ENCODE results near the gene GDA.

The GDA gene

GRCh38 chr9:72137697-72138365, 11.4 kb upstream of the GDA start:
- Histone ChIP-seq H3K9me3 (ENCODE audit: low read length) (no peaks in the 10 kb centered on the region), H3K27me3 (ENCODE audit: insufficient read depth, low read length) (peaks cover 3% of the 10 kb centered on the region), H3K36me3 (ENCODE audit: insufficient read depth, low read length) (no peaks in the 10 kb centered on the region), H3K4me3 (ENCODE audit: low read length) (no peak overlapping the region), H3K4me1 (ENCODE audit: insufficient read depth, low read length) (no peaks in the 10 kb centered on the region), H2AFZ (ENCODE audit: low read depth, low read length) (no peak overlapping the region)

GRCh38 chr9:72139226-72139625, 10.0 kb upstream of the GDA start:
- H3K4me1 ChIP-seq (ENCODE audit: insufficient read depth, low read length) = no peaks in the 10 kb centered on the region
- H3K36me3 ChIP-seq (ENCODE audit: insufficient read depth, low read length) = no peaks in the 10 kb centered on the region
- H3K4me3 ChIP-seq (ENCODE audit: low read length) = no peak overlapping the region
- H3K9me3 ChIP-seq (ENCODE audit: low read length) = no peaks in the 10 kb centered on the region
- no peak overlapping the region for H2AFZ ChIP-seq (ENCODE audit: low read depth, low read length)
- peaks cover 3% of the 10 kb centered on the region for H3K27me3 ChIP-seq (ENCODE audit: insufficient read depth, low read length)

GRCh38 chr9:72140586-72140985, 8.7 kb upstream of the GDA start:
- no peaks in the 10 kb centered on the region for H3K36me3 ChIP-seq (ENCODE audit: insufficient read depth, low read length)
- H3K4me1 ChIP-seq (ENCODE audit: insufficient read depth, low read length) = peaks cover 5% of the 10 kb centered on the region
- no peaks in the 10 kb centered on the region for H3K9me3 ChIP-seq (ENCODE audit: low read length)
- H3K27me3 ChIP-seq (ENCODE audit: insufficient read depth, low read length) = peaks cover 3% of the 10 kb centered on the region
- no peak overlapping the region for H3K4me3 ChIP-seq (ENCODE audit: low read length)
- H2AFZ ChIP-seq (ENCODE audit: low read depth, low read length) = no peak overlapping the region

- Histone ChIP-seq H2AFZ (ENCODE audit: low read depth, low read length) (no peak overlapping the region), H3K4me1 (ENCODE audit: insufficient read depth, low read length) (peaks cover 5% of the 10 kb centered on the region), H3K27me3 (ENCODE audit: insufficient read depth, low read length) (peaks cover 5% of the 10 kb centered on the region), H3K4me3 (ENCODE audit: low read length) (no peak overlapping the region), H3K9me3 (ENCODE audit: low read length) (no peaks in the 10 kb centered on the region), H3K36me3 (ENCODE audit: insufficient read depth, low read length) (no peaks in the 10 kb centered on the region)
Observed at GRCh38 chr9:72141484-72141883, 7.8 kb upstream of the GDA start.

GRCh38 chr9:72144756-72145492, 4.3 kb upstream of the GDA start:
- no peak overlapping the region for H2AFZ ChIP-seq (ENCODE audit: low read depth, low read length)
- peaks cover 35% of the 10 kb centered on the region for H3K27me3 ChIP-seq (ENCODE audit: insufficient read depth, low read length)
- H3K4me3 ChIP-seq (ENCODE audit: low read length) = no peak overlapping the region
- H3K4me1 ChIP-seq (ENCODE audit: insufficient read depth, low read length) = peaks cover 8% of the 10 kb centered on the region
- no peaks in the 10 kb centered on the region for H3K36me3 ChIP-seq (ENCODE audit: insufficient read depth, low read length)
- H3K9me3 ChIP-seq (ENCODE audit: low read length) = no peaks in the 10 kb centered on the region

- Histone ChIP-seq H3K4me1 (ENCODE audit: insufficient read depth, low read length) (peaks cover 8% of the 10 kb centered on the region), H3K4me3 (ENCODE audit: low read length) (no peak overlapping the region), H3K27me3 (ENCODE audit: insufficient read depth, low read length) (peaks cover 42% of the 10 kb centered on the region), H3K36me3 (ENCODE audit: insufficient read depth, low read length) (no peaks in the 10 kb centered on the region), H3K9me3 (ENCODE audit: low read length) (no peaks in the 10 kb centered on the region), H2AFZ (ENCODE audit: low read depth, low read length) (no peak overlapping the region)
Observed at GRCh38 chr9:72145733-72146505, 3.3 kb upstream of the GDA start.

GRCh38 chr9:72147676-72148075, 1.6 kb upstream of the GDA start:
- Histone ChIP-seq H3K4me3 (ENCODE audit: low read length) (no peak overlapping the region), H3K36me3 (ENCODE audit: insufficient read depth, low read length) (no peaks in the 10 kb centered on the region), H3K9me3 (ENCODE audit: low read length) (no peaks in the 10 kb centered on the region), H3K27me3 (ENCODE audit: insufficient read depth, low read length) (peaks cover 48% of the 10 kb centered on the region), H3K4me1 (ENCODE audit: insufficient read depth, low read length) (peaks cover 8% of the 10 kb centered on the region), H2AFZ (ENCODE audit: low read depth, low read length) (no peak overlapping the region)

- Histone ChIP-seq H2AFZ (ENCODE audit: low read depth, low read length) (no peak overlapping the region), H3K9me3 (ENCODE audit: low read length) (no peaks in the 10 kb centered on the region), H3K27me3 (ENCODE audit: insufficient read depth, low read length) (peaks cover 48% of the 10 kb centered on the region), H3K4me3 (ENCODE audit: low read length) (no peak overlapping the region), H3K36me3 (ENCODE audit: insufficient read depth, low read length) (no peaks in the 10 kb centered on the region), H3K4me1 (ENCODE audit: insufficient read depth, low read length) (peaks cover 5% of the 10 kb centered on the region)
Observed at GRCh38 chr9:72150127-72150526, 887 bp downstream of the GDA start.

- peaks cover 48% of the 10 kb centered on the region for H3K27me3 ChIP-seq (ENCODE audit: insufficient read depth, low read length)
Observed at GRCh38 chr9:72150661-72151060, 1.4 kb downstream of the GDA start.

GRCh38 chr9:72151104-72151503, 1.9 kb downstream of the GDA start:
- Histone ChIP-seq H3K36me3 (ENCODE audit: insufficient read depth, low read length) (no peaks in the 10 kb centered on the region), H3K4me1 (ENCODE audit: insufficient read depth, low read length) (peaks cover 4% of the 10 kb centered on the region), H3K27me3 (ENCODE audit: insufficient read depth, low read length) (peaks cover 48% of the 10 kb centered on the region), H2AFZ (ENCODE audit: low read depth, low read length) (no peak overlapping the region), H3K9me3 (ENCODE audit: low read length) (no peaks in the 10 kb centered on the region), H3K4me3 (ENCODE audit: low read length) (no peak overlapping the region)

More at GRCh38 chr9:72150661-72151060, 1.4 kb downstream of the GDA start:
- Histone ChIP-seq H3K4me1 (ENCODE audit: insufficient read depth, low read length) (peaks cover 4% of the 10 kb centered on the region), H3K4me3 (ENCODE audit: low read length) (no peak overlapping the region), H2AFZ (ENCODE audit: low read depth, low read length) (no peak overlapping the region), H3K36me3 (ENCODE audit: insufficient read depth, low read length) (no peaks in the 10 kb centered on the region), H3K9me3 (ENCODE audit: low read length) (no peaks in the 10 kb centered on the region)

- Histone ChIP-seq H3K36me3 (ENCODE audit: insufficient read depth, low read length) (no peaks in the 10 kb centered on the region), H3K4me1 (ENCODE audit: insufficient read depth, low read length) (no peaks in the 10 kb centered on the region)
Observed at GRCh38 chr9:72154468-72155285, 5.4 kb downstream of the GDA start.

GRCh38 chr9:72155301-72155700, 6.1 kb downstream of the GDA start:
- peaks cover 12% of the 10 kb centered on the region for H3K27me3 ChIP-seq (ENCODE audit: insufficient read depth, low read length)
- no peaks in the 10 kb centered on the region for H3K9me3 ChIP-seq (ENCODE audit: low read length)
- H3K4me3 ChIP-seq (ENCODE audit: low read length) = no peak overlapping the region
- no peak overlapping the region for H2AFZ ChIP-seq (ENCODE audit: low read depth, low read length)
- no peaks in the 10 kb centered on the region for H3K36me3 ChIP-seq (ENCODE audit: insufficient read depth, low read length)
- no peaks in the 10 kb centered on the region for H3K4me1 ChIP-seq (ENCODE audit: insufficient read depth, low read length)

More at GRCh38 chr9:72154468-72155285, 5.4 kb downstream of the GDA start:
- Histone ChIP-seq H3K27me3 (ENCODE audit: insufficient read depth, low read length) (peaks cover 18% of the 10 kb centered on the region), H3K9me3 (ENCODE audit: low read length) (no peaks in the 10 kb centered on the region), H2AFZ (ENCODE audit: low read depth, low read length) (no peak overlapping the region), H3K4me3 (ENCODE audit: low read length) (no peak overlapping the region)

All from neuron (in vitro differentiated cells).